Left ventricle myocardium superior (tissue), 1 donor: Measurements from ENCODE around the gene FOXQ1. TPM values are rescaled to one million over a fixed set of nuclear protein-coding genes. Genes with fewer than 3 reads are reported as not detected.
"Not testable (repeated sequence)": the region's sequence is repeated elsewhere in the genome, so short reads cannot be mapped to it uniquely, and the experiment has no call there.

Experiments used
- ATAC-seq: fragments of 200-7000 bp; cut with Tn5 transposase; one replicate; pipeline ENCODE4 v1.9.1; 2020; ENCODE audit warnings: mild to moderate bottlenecking, moderate library complexity
- DNase-seq: peaks from one replicate; pipeline ENCODE4 v3.0.0-alpha.2; 2020
- intact Hi-C: fragments of 100-400 bp; cut with micrococcal nuclease; formaldehyde crosslinking; loops from one replicate; pipeline ENCODE4 v1.11.0; 2022
- total RNA-seq: library from RNA; stranded (reverse); fragmentation: NEBNext Ultra II Directional; extraction: Animal tissue kit (Norgen Biotek cat#: 25700); gene quantifications from one replicate; pipeline ENCODE4 v1.2.1, GENCODE V29; 2021
- donor health status: DM: no; HTN: yes; CAD: no; lungs with severe emphysema.

Gene FOXQ1
- total RNA-seq, 1 donor from 2014 or later = not detected

- no peak for ATAC-seq
Observed at GRCh38 chr6:1316489-1316971, 4.6 kb downstream of the FOXQ1 start.

GRCh38 chr6:1317302-1317815 is 5.5 kb downstream of the FOXQ1 start:
- intact Hi-C loops = no loop called here
- ATAC-seq = no peak
- DNase-seq = no peak

More at GRCh38 chr6:1316489-1316971, 4.6 kb downstream of the FOXQ1 start:
- intact Hi-C loops = no loop called here
- no peak for DNase-seq

GRCh38 chr6:1318036-1318435 is 6.1 kb downstream of the FOXQ1 start:
- DNase-seq (no peak), ATAC-seq (no peak)
- intact Hi-C loops = no loop called here

GRCh38 chr6:1318584-1318983 is 6.7 kb downstream of the FOXQ1 start:
- ATAC-seq, DNase-seq, intact Hi-C loops: not testable (repeated sequence)

- intact Hi-C loops = no loop called here
- peak; percentile 78 for ATAC-seq
- no peak for DNase-seq
Observed at GRCh38 chr6:1321738-1322137, 9.8 kb downstream of the FOXQ1 start.

- ATAC-seq (no peak), DNase-seq (no peak)
- intact Hi-C loops = no loop called here
Observed at GRCh38 chr6:1322156-1322555, 10.3 kb downstream of the FOXQ1 start.

GRCh38 chr6:1322696-1323219 is 10.9 kb downstream of the FOXQ1 start:
- DNase-seq = no peak
- peak; percentile 89 for ATAC-seq
- intact Hi-C loops = no loop called here

GRCh38 chr6:1324936-1325335 is 13.0 kb downstream of the FOXQ1 start:
- DNase-seq = no peak
- ATAC-seq = no peak
- intact Hi-C loops = no loop called here

GRCh38 chr6:1325461-1326309 is 13.8 kb downstream of the FOXQ1 start:
- DNase-seq (no peak), ATAC-seq (no peak)
- intact Hi-C loops = no loop called here

GRCh38 chr6:1326535-1327121 is 14.7 kb downstream of the FOXQ1 start:
- no peak for ATAC-seq
- no peak for DNase-seq
- intact Hi-C loops = no loop called here

- intact Hi-C loops = no loop called here
- ATAC-seq (no peak), DNase-seq (no peak)
Observed at GRCh38 chr6:1327630-1328029, 15.7 kb downstream of the FOXQ1 start.

- intact Hi-C loops = no loop called here
- DNase-seq (no peak), ATAC-seq (no peak)
Observed at GRCh38 chr6:1328129-1328800, 16.4 kb downstream of the FOXQ1 start.

GRCh38 chr6:1329708-1330107 is 17.8 kb downstream of the FOXQ1 start:
- intact Hi-C loops = no loop called here
- ATAC-seq (no peak), DNase-seq (no peak)

GRCh38 chr6:1334684-1335083 is 22.8 kb downstream of the FOXQ1 start:
- DNase-seq = no peak
- intact Hi-C loops = no loop called here
- ATAC-seq = peak; percentile 51

GRCh38 chr6:1335367-1336037 is 23.6 kb downstream of the FOXQ1 start:
- peak; percentile 53 for DNase-seq
- ATAC-seq = peak; percentile 96
- intact Hi-C loops = no loop called here

- ATAC-seq = no peak
- intact Hi-C loops = no loop called here
- no peak for DNase-seq
Observed at GRCh38 chr6:1336246-1336843, 24.4 kb downstream of the FOXQ1 start.

GRCh38 chr6:1337791-1338190 is 25.9 kb downstream of the FOXQ1 start:
- no peak for ATAC-seq
- no peak for DNase-seq
- intact Hi-C loops = no loop called here

GRCh38 chr6:1346101-1346500 is 34.2 kb downstream of the FOXQ1 start:
- ATAC-seq (no peak), DNase-seq (no peak)
- intact Hi-C loops = no loop called here
